HG02642 (cell line): ENCODE measurements around the gene MPP2.
"Not testable (repeated sequence)": the region's sequence is repeated elsewhere in the genome, so short reads cannot be mapped to it uniquely, and the experiment has no call there.

Source experiments
- ATAC-seq: cut with Tn5 transposase; IDR thresholded peaks from one replicate; pipeline ENCODE4 v1.9.1; 2021; ENCODE audit warnings: mild to moderate bottlenecking; ENCODE audit not compliant: unreplicated experiment, poor library complexity

Gene MPP2

GRCh38 chr17:43878260-43879175 is 28.8 kb downstream of the MPP2 start:
- peak; percentile 57 for ATAC-seq

GRCh38 chr17:43877451-43878155 is 29.7 kb downstream of the MPP2 start:
- no peak for ATAC-seq

GRCh38 chr17:43877031-43877430 is 30.3 kb downstream of the MPP2 start:
- ATAC-seq: no peak

DNA sequence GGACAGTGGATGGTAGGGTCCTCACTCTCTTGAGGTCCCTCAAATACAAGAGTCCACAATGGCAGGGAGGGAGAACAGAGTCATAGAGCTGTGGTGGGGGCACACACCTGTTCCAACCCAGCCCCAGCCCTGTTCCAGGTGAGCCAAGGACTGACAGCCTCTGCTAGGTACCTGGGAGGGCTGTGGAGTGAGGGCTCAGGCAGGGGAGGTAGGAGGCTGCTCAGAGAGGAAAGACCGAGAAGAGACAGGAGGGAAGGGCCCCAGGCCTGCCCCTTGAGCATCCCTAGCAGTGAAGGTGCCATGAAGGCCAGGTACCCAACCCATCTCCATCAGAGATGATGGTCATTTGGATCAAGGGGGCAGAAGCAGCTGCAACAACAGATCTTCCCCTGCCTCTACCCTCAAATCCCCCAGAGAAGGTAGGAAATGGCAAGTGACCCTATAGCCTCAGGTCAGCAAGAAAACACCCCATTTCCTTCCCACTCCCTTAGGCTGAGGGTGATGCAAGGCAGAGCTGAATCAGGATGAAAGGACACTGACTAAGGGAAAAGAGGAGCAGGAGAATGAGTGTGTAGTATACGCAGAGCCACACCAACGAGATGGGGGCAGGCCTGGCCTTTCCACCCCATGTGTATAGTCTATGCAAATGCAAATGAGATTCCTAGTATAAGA is 31.7 kb downstream of the MPP2 start:
- ATAC-seq: no peak

DNA sequence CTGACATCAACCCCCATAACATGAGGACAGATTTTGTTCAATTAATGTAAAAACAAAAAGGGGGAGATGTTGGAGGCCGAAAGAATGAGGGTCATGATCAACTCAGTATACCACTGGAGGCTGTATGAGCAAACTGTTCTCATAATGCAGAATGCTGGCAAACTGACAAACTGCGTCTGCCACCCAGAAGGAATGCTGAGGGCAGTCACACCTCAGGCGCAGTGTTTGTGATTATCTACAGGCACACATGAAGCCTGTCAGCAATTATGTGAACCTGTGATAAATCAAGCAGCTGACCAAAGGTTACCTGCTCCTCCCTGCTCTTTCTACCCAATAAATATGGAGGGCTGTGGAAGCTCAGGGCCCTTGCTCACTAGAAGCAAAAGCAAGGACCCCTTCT is 33.0 kb downstream of the MPP2 start:
- no peak for ATAC-seq

DNA sequence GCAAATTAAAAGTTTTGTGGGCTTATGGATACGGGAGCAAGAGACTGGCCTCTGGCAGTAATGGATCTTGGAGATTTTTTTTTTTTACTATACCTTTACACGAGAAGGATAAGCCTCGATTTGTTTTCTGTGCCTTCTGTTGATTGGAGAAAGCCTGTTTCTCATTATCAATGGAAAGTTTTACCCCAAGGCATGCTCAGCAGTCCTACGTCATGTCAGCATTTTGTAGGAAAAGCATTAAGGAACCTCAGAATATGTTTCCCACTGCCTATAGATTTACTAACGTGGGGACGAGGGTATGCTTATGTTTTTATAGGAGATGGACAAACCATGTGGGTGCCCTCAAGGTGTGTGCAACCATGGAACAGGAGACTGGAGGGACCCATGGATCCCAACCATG is 33.5 kb downstream of the MPP2 start:
- no peak for ATAC-seq

GRCh38 chr17:43873091-43873490 is 34.2 kb downstream of the MPP2 start:
- no peak for ATAC-seq

GRCh38 chr17:43871946-43872690 is 35.2 kb downstream of the MPP2 start:
- no peak for ATAC-seq

DNA sequence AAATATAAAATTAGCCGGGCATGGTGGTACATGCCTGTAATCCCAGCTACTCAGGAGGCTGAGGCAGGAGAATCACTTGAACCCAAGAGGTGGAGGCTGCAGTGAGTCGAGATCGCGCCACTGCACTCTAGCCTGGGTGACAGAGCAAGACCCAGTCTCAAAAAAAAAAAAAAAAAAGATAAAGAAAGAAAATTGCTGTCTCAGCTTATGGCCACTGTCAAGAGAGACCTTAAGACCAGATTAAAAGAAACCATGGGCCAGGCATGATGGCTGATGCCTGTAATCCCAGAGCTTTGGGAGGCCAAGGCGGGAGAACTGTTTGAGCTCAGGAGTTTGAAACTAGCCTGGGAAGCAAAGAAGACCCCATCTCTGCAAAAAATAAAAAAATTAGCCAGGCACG is 38.3 kb downstream of the MPP2 start:
- not testable (repeated sequence) for ATAC-seq

GRCh38 chr17:43868226-43868994 is 38.9 kb downstream of the MPP2 start:
- no peak for ATAC-seq

DNA sequence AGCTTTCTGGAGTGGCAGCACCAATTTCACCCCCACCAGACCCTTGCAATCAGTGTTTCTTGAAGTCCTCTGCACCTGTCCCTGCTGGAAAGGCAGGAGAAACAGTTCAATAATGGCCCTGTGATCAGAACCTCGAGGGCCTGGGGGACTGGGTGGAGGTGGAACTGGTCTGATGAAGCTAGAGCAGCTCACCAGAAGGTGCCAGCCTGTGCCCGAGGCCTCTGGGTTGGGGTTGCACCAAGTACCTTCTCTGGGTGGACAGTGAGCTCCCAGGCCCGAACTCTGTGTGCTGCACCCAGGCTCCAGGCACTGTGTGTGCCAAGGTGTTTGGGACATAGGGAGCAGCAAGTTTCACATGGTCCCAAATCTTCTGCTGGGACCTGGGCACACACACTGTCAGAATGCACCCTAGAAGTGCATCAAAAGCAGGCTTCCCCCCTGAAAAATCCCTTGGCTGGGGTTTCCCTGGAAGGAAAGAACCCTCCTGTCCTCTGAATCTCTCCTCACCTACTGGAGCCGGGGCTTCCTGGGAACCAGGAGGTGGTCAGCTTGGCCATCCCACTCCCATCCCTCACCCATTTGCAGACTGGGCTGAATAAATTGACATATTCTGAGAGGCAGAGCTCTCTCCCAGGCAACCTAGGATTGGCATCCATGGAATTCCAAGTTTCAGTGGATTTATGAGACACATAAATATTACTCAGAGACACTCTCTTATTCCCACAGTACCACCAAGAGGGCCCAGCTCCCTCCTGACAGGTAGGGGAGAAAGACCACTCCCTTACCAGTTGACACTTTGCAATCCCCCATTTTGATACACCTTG is 43.0 kb downstream of the MPP2 start:
- no peak for ATAC-seq

GRCh38 chr17:43861960-43862359 is 45.4 kb downstream of the MPP2 start:
- ATAC-seq: no peak

DNA sequence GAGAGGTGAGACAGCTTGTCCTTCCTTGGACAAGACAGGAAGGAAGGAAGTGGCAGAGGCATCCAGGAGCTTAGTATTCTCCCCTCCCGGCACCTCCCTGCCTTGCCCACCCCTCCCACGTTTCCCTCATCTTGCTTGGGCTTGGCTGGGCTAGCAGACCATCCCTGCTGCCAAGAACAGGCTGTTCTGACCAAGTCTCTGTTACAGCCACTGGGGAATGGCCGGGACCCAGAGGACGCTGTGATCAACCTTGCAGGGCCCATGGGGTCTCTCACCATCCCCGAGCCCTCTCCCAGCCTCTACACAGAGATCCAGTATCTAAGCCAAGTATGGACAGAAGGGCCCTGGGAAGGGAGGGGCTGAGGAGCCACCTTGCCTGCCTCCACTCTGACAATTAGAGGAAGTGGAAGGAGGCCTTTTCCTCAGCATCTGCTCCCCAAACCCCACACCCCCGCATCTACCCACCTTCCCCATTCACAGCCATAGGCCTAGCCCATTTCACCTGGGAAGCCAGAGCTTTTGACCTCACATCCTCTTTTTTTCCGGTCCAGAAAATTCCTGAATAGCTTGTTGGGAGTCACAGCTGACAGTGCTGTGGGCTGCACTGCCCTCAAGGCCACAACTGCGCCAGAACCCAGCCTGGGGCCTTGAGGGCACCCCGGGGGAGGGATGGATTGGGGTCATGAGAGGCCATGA is 46.3 kb downstream of the MPP2 start:
- ATAC-seq: no peak

DNA sequence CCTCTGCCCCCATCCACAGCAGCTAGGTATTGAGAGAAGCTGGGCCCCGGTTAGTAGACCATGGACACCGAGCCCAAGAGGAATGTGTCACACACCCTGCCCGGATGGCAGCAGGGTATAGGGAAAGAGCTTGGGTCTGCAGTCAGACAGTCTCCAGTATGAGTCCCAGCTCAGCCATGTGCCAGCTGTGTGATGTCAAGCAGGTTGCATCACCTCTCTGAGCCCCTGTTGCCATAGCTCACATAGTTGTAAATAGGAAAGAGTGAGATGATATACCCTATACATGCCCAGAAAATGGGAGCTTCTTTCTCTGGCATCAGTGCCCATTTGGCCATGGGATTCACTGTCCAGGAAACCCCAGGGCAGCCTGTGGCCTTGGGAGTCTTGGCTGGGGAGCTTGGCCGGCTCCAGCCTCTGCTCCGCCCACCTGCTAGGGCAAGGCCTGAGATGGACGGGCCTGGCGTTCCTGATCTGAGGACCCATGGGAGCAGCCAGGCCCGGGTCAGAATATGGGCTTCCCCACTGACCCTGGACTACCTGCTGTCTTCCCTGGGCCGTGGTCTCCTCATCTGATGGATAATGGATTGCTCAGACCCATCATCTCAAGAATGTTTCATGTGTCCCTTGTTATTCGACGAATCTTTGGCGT is 47.1 kb downstream of the MPP2 start:
- ATAC-seq: no peak

DNA sequence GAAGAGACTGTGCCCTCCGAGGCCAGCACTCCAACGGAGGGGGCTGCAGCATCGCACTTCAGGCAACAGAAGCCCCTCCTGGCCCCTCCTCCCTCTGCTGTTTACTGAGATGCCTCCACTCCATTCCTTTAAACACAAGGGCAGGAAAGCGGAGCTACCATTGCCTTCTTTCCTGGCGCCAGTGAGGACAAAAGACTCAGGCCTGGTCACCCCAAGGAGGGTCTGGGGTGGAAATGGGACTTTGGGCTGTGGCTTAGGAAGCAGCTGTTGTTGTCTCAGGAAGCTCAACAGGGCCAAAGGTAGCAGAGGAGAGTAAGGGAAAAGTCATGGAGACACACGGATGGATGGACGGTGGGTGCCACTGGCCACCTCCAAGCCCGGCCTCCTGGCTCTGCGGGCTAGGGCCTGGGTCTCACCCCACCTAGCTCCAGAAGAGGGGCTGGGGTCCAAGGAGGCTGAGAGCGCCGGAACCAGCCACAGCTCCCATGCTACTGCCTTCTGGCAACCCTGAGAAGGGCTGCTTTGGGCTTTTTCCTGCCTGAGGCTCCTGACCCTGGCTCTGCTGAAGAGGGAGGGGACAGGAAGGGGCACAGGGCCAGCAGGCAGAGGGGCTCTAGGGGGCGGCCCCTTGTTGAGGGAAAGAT is 49.3 kb downstream of the MPP2 start:
- no peak for ATAC-seq

DNA sequence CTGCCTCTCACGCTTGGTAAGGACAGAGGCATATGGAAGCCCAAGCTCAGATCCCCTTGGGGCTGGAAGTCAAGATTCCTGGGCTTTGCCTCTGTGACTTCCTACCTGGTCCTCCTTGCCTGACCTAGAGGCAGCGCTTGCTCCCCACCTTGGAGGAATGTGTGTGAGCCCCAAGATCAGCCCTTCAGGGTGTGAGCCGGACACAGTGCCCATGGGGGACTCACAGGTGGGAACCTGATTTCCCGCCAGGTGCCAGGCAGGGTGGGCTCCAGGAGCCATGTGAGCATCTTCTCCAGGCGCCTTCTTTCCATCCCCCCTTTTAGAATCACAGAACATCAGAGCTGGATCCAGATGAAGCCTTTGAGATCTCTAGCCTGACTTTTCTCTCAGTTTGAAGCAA is 50.2 kb downstream of the MPP2 start:
- ATAC-seq: no peak

DNA sequence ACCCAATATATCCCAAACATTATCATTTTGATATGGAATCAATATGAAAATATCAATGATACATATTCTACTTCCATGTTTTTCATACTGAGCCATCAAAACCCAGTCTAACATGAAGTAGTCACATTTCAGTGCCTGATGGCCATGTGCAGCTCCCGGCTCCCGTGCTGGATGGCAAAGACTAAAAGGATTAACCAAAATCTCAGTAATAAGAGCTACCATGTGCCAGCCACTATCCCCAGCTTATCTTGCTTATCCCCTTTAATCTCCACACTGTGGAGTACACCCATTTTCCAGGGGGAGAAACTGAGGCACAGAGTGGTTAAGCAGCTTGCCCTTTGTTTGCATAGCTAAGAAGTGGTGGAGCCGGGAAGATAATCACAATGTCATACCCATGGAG is 51.2 kb downstream of the MPP2 start:
- ATAC-seq: no peak
